22Rv1 (cell line): ENCODE results near the gene ZBTB18.

Experiments
- CTCF ChIP-seq: fragments of 450-650 bp; IDR thresholded peaks from 2 replicates; pipeline ENCODE4 v1.5.1; 2017; ENCODE audit warnings: mild to moderate bottlenecking
- ZFX ChIP-seq: fragments of 450-650 bp; IDR thresholded peaks from 2 replicates; pipeline ENCODE4 v1.6.1; 2017; ENCODE audit warnings: antibody characterized with exemption, borderline replicate concordance

GRCh38 chr1:244077473-244078220, 26.6 kb downstream of the ZBTB18 start:
- TF ChIP-seq CTCF = no peak
- TF ChIP-seq ZFX = no peak
